HG02970 (cell line): Measurements from ENCODE around the gene PLD6.

Experiments used
- ATAC-seq: cut with Tn5 transposase; IDR thresholded peaks from one replicate; pipeline ENCODE4 v1.9.1; 2021; ENCODE audit warnings: mild to moderate bottlenecking, moderate library complexity, moderate number of reproducible peaks; ENCODE audit not compliant: unreplicated experiment, low FRiP score

The PLD6 gene

DNA sequence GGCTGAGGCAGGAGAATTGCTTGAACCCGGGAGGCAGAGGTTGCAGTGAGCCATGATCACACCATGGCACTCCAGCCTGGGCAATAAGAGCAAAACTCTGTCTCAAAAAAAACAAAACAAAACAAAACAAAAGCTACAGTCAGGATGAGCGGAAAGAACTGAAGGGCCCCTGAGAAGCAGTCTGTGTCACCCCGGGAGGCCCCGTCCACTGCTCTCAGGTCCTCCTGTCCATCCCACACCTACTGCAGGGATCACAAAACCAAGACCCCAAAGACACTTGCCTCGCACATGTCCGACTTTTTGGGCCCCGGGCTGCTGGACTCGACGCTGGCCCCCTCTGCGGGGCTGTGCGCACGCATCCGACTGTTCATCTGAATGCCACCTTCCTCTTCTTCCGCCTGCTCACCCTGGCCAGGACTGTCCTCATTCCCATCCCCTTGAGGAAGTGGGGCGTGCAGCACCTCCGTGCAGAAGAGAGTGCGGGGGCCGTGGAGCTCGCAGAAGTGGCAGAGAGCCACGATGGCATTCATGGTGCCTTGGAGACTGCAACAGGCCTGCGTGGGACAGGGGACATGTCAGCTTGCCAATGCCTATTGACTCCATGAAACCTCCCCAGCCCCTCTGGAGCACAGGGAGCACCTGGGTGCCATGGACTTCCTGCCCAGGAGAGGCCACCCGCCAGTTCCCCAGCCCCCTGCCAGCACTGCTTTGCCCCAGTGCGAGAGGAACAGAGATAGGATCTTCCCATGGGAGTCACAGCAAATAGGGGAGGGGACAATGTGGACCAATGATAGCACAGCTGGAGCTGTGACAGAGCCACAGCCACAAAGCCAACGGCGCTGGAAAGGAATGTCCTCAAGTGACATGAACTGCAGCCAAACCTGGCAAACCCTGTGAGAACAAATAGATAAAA, 21.7 kb upstream of the PLD6 start:
- no peak for ATAC-seq

DNA sequence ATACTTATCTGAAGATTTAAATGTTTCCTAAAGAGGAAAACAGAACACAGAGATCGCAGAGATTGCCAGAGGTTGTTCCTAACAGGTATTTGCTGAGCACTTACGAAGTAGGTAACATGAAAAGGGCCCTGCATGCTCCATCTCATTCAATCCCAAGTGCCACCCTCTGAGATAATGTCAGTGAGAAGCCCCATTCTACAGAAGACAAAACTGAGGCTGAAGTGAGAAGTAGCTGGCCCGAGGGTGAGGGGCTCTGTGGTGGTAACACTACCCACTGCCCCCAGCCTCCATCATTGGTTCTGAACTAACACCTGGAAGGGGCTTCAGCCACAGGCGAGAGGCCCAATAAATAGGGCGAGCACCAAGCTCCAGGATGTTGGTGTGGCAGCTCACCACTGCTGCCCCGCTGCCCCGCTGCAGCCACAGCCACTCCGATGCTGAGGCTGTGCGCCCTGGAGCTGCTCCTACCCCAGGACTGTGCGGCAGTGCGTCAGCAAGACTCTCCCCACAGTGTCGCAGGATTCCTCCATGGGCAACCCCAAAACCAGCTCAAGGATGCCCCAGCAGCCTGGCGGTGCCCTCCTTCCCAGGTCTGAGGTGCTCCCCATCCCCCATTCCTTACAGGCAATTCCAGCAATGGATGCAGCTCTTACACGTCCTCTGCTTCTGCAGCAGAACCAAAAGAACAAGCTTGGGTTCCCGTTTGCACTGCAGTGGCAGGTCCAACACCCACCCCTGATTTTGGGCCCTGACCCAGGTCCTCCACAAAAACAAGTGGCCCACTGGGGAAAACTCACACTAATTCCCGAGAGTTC, 20.5 kb upstream of the PLD6 start:
- no peak for ATAC-seq

DNA sequence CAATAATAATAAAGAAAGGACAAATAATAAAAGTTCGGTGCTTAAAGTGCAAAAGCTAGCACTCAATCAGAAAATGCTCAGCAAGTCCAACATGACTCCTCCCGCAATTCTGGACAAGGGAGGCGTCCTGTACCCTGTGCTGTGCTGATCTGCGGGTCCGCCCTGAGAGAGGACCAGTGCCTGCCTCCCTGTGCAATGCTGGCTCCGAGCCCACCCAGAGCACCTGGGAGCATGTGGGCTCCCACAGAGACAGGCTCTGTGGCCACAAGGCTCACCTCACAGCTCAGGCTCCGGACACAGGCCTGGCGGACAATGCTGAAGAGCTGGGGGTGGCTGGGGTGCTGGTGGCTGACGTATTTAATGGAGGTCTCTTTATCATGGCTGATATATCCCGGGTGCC, 19.8 kb upstream of the PLD6 start:
- no peak for ATAC-seq

DNA sequence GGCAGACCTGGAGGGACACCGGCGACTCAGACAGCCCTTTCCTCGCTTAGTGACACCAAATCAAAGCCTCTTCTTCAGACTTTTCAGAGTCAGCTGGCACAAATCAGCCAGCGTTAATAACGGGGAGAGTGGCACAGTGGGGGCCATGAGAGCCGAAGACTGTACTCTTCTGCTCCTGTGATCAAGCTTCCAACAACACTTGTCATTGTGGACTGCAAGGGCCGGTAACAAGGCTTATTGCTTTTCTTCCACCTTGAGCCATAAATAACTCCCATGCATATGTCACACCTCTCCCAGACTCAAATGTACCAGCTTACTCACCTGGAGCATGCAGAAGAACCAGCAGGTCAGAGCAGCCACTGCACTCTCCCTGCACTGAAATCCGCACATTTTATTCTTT, 18.0 kb upstream of the PLD6 start:
- ATAC-seq = no peak

DNA sequence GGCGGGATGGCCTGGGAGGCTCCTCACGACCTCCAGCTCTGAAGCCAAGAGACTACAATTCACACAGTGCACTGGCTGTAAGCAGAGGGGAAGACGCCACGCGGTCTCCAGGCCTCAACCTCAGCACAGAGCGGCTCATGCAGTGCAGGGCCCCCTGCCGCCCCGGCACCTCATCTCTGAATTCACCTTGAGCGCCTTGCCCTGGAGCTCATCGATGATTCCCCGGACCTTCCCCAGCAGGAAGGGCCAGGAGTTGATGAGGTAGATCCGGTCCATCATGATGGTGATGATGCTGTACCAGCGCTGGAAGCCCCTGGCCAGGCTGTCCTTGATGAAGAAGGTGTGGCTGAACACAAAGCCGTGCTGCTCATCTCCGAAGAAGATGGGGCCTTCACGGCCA, 17.6 kb upstream of the PLD6 start:
- no peak for ATAC-seq

DNA sequence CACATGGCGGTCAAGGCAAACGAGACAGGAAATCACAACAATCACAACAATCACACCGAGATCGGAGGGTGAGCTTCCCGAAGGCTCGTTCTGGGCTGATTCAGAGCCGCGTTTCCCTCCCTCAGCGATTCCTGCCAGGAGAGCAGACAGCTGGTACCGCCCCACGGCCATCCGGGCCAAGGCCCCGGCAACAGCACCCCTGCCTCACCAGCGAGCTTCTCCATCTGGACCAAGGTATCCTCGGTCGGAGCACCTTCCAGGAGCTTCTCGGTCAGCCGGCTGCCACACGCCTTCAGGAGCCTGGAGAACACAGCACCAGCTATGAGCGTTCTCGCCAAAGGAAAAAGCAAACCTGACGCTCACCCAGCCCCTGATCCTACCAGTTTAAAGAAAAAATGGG, 15.2 kb upstream of the PLD6 start:
- no peak for ATAC-seq

DNA sequence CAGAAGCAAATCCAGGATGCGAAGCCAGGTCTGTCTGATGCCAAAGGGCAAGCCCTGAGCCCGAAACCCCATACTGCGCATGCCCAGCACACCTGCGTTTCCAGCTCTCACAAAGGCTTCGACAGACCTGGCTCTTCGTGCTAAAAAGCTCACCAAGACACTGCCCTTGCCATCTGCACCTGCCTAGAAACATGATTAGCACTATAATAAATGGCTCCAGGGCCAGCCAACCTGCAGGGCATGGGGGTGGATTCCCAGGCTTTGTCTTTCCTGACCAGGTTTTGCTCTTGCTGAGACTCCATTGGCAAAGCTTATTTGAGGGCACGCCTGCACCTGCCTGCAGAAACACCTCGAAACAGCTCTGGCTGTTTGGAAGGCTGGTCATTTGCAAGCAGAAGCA, 14.4 kb upstream of the PLD6 start:
- no peak for ATAC-seq

DNA sequence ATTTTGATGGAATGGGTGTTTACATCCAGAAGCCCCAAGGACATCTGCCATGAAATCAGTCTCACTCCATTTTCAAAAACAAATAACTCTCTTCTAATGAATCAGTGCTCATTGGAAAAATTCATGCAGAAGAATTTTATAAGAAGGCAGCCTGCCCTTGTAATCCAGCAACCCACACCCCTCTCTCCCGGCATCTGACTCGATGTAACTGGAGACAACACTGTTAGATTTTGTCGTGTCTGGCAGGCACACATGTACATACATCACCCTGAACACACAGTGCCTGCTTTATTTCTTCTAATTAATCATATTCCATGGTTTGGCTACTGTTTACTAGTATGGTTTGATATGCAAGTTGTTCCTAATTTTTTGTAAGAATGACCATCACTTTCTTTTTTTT, 11.9 kb upstream of the PLD6 start:
- no peak for ATAC-seq

DNA sequence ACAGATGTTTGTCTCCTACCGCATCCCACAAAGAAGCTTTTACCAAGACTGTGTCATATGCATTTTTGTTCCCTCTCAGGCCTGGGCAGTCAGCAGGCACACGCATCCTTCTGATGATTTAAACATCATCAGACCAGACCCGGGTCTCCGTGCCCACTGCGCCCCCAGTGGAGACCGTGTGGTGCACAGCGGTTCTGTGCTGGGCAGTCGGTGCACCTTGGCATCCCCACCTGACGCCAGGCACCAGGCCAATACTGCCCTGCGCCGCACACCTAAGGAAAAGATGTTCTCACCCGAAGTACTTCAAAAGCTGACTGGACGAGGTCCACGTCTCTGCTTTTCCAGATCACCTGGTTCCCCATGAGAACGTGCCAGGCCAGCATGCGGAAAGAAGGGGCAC, 10.6 kb upstream of the PLD6 start:
- ATAC-seq = no peak

DNA sequence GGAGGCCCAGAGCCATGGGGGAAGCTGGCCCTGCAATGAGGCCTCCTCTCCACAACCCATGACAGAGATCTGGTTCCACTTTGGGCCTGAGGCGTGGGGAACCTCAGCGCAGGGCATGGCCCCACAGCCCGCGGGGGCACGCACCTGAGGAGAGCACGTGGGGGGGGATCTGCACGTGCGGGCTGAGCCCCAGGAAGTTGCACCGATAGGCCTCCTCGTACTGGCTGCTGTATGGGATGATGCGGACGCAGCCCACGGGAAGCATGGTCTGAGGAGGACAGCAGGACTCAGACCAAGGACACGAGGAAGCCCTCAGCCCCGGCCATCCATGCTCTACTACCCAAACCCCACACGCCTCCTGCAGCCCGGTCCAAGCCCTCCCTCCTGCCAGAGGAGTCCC, 10.1 kb upstream of the PLD6 start:
- no peak for ATAC-seq

DNA sequence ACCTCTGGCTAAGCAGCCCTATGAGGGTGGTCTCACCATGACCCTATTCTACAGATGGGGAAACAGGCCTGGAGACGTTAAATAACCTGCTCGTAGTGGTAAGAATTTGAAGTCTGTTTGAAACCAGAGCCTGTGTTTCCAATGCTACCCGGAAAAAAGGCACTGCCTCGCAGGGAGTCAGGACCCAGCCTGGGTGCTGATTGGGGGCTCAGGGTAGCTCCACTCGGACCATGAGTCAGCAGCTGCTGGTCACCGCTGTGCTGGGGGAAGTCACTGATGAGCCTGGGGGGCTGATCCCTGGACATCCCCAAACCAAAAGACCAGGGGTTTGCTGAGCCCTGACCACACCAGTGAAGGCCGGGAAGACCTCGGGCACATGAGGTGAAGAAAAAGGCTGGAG, 9.4 kb upstream of the PLD6 start:
- no peak for ATAC-seq

DNA sequence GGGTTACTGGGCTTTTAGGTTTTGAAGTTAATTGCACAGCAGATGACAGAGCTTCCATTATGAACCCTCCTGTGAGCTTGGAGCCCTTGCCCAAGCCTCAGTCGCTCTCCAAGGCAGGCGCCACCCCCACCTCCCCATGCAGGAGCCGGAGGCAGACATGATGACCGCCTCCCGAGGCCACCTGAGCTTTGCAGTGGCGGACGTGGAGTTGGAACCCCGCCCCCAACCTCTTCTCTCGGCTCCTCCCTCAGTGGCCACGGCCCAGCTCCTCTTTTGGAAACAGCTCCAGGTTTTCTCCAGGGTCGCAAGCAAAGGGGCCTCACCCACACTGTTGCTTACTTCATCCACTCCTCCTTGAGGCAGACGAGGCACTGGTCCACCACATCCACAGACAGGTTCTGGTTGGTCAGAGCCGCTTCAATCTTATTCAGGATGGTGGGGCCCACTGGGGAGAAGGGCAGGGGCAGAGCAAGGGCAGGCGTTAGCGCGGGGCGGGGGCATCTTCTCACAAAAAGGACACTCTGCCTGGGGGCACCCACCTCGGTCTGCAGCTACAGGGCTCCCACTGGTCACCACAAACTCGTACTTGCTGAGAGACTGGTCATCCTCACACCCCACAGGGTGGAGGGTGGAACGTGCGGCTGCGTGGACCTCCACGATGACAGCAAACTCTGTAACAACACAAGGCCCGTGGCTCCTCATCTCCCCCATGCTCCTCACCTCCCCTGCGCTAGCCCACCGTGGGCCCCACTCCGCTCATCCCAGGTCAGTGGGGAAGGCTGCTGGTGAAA, 8.7 kb upstream of the PLD6 start:
- ATAC-seq = no peak

DNA sequence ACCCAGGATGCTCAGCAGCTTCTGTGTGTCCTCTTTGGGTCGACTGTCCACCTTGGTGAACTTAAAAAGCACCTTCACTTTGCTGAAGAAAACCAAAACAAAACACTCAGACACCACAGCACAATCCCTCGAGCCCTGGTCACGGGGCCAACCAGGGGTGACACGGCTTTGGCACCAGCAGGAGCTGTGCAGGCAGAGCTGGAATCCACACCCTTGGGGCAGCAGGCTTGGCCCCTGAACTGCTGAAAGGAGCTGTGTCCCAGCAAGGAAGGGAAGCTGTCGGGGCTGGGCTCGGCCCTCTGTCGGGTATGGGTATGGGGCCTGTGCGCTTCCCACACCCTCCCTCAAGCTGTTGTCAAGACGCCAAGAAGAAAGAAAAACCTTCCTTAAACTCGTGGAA, 7.6 kb upstream of the PLD6 start:
- no peak for ATAC-seq

DNA sequence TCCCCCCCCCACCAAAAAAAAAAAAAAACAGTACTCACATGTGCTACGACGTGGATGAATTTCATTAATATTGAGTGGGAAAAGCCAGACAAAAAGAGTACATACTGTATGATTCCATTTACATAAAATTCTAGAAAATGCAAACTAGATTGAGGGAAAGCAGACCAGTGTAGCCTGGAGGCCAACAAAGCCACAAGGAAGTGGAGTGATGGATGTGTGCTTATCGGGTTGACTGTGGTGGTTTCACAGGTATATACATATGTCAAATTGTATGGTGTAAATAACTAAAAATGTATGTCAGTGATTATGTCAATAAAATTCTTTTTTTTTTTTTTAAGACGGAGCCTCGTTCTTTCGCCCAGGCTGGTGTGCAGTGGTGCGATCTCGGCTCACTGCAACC, 1.9 kb upstream of the PLD6 start:
- no peak for ATAC-seq

DNA sequence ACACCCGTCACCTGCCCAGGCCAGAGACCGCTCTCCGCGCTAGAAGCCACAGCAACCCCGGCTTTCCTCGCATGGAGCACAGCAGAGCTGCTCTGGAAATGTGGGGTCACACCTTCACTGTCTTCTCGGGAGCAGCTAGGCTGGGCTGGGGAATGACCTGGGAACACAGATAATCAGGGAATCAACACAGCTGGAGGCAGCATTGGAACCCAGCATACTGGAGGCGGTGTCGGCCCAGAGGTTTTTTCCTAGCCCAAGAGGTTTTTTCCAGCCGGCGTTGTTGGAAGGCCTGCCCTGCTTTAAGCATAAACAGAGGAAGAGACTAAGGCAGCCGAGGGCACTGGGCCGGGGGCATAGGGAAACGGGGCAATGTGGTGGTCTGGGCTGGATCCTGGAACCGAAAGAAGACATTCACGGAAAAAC, 791 bp upstream of the PLD6 start:
- ATAC-seq = no peak

DNA sequence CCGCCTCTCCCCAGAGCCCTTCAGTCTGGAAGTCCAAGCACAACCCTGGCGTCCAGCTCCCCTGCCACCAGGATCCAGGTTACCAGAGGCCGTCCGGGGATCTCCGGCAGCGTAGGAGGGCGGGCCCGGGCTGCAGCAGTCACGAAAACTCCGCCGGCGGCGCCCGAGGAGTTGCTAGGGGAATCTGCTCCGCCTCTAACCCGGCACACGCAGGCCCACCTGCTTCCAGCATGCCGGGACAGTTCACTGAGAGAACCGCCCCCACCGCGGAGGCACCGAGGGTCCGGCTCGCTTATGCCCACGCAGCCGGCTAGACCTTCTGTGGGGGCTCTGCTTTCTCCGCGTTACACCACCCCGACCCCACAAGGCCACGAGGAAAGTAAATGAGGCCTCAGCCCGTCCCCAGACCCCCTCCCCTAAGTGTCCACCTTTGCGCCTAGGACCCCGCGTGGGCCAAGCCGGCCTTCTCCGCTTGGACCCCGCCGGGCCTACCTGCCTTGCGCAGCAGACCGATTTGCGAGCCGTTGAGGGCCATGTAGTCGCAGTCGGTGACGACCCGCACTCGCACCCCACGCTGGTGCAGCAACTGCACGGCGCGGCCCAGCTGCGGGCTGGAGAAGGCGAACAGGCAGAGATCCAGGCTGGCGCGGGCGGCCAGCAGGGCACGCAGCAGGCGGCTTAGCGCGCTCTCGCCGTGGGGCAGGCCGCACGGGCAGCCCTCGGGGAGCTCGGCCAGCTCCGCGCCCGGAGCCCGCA, 587 bp downstream of the PLD6 start:
- no peak for ATAC-seq

DNA sequence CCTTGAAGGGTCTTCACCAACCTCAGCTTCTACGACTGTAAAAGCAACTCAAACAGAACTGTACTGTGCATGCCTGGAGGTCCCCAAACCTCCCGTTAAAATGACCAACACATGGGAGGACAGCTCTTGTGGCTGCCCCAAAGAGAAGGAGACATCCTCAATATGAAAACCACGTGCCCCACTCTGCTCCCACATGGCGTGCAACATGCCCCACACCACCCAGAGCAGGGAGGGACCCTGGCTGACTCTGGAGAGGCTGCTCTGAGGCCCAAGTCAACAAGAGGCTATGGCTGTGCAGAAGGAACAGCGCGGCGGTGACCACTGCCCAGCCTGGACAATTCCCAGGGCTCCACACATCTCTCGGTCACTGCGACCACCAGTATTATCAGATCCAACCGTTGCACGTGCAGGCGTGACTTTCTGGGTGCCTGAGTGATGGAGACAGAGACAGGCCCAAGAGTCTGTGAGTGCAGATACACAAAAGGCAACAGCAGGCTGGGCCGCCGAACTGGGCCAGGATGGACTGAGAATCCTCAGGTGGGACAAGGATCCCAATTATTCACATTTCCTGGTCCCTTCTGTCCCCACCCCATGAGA, 1.4 kb downstream of the PLD6 start:
- no peak for ATAC-seq

DNA sequence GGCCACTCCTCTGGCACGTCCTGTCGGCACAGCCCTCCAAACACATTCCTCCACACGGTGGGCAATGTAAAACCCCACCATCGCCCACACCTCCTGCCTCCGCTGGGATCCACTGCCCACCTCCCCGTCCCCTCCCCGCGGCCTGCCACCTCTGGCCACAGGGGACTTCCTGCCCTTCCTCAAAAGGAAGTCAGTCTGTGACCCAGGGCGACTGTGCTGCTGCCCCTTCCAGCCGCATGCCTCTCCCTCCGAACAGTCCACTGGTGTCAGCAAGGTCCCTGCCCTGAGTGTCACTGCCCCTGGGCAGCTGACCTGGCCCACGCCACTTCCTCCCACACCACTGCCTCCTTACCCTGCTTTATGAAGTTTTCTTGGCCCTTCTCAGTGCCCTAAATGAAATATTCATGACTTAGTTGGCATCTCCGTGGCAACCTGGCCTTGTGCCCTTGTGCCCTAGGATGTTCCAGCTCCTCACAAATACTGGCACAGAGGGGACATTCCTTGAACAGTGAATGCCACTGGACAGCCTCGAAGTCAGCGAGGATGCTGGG, 2.0 kb downstream of the PLD6 start:
- ATAC-seq = no peak

DNA sequence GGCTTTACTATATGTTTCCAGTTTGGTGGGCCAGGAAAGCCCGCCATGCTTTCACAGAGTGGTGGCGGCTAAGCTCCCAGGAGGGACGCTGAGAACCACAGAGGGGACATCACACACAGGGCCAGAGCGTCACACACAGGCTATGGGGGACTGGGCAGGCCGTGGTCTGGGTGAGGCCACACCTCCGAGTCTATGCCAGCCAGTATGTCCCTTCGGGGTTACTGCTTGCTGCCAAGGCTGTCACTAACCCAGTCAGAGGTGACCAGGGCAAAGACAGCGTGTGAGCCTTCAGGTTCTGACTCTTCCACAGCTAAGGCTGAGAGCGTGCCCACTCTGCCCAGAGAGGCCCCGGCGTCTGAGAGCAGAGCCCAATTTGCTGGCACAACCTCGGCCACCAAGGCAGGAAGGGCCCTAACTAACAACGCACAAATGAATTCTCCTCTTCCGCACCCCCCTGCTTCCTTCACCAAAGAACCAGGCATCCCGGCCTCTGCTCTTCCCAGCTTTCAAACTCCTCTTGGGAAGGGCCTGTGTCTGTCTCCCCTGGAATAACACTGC, 2.9 kb downstream of the PLD6 start:
- no peak for ATAC-seq
